ENCODE measurements around the gene PRKCA. TPM values are rescaled to one million over a fixed set of nuclear protein-coding genes. Genes with fewer than 3 reads are reported as not detected.
"Not testable (repeated sequence)": the region's sequence is repeated elsewhere in the genome, so short reads cannot be mapped to it uniquely, and the experiment has no call there.

Gene PRKCA
- total RNA-seq, 1 experiment from 2014 or later, result 21.8 TPM

DNA sequence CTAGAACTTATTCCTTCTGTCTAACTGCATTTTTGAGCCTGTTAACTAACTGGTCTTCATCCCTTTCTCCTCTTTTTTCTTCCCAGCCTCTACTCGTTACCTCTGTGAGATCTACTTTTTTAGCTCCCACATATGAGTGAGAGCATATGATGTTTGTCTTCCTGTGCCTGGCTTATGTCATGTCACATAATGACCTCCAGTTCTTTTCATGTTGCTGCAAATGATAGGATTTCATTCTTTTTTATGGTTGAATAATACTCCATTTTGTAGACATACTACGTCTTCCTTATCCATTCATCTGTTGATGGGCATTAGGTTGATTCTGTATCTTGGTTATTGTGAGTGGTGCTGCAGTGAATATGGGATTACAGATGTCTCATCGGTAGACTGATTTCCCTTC, 184.7 kb downstream of the PRKCA start:
- DNase-seq (ENCODE audit: low read depth), result no peak

DNA sequence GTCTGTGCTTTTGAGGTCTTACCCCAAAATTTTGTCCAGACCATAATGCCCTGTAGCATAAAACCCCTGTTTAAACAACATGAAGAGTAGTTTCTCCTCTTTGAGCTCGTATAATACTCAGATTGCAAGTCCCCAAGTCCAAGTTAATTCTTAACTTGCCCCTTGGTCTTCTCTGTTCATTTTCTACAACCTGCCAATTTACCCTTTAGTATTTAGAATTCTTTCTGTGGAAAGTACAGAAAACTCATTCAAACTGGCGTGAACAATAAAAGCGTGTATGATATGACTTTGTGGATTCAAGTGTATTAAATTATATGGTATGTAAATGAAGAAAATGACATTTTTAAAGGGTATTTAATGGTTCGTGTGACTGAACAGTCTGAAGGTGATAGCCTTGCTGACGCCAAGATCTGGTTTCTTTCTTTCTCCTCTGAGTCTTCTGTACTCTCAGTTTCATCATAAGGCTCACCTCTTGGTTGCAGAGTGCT, 185.6 kb downstream of the PRKCA start:
- no peak for DNase-seq (ENCODE audit: low read depth)

GRCh38 chr17:66488864-66489263, 186.5 kb downstream of the PRKCA start:
- no peak for DNase-seq (ENCODE audit: low read depth)

- not testable (repeated sequence) for DNase-seq (ENCODE audit: low read depth)
Observed at GRCh38 chr17:66489576-66489975, 187.2 kb downstream of the PRKCA start.

DNA sequence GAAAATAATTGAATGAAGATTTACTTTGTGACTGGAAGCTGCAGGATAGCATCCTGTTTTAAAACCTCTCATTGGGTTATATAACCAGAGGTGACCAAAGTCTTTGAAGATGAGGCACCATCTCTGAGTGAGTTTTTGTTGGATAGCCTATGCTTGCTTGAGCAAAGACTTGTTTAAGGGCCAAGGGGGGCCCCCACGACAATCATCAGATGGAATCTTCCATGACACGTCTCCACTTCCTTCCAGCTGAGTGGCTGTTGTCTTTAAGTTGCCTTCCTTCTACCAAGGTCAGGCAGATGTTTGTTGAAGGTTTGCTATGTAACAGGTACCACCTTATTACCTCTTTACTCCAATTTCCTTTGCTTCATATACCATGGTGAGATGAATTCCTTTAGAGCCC, 188.8 kb downstream of the PRKCA start:
- no peak for DNase-seq (ENCODE audit: low read depth)

DNA sequence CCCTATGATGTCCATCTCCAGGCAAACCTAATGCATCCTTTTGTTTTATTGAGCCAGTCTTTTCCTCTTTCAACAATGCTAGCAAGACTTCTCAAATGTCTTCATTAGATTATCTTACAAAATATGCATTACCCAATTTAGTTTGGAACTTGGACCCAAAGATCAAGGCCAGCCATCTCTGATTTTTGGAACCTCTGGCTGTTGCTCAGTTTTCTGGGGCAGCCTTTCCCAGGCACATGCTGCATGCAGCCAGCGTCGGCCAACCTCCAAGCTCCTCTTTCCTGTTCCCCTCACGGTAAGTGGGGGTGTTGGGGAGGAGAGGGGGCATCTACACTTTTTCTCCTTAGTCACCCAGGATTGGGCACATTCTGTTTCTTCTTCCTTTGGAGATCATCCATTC, 189.3 kb downstream of the PRKCA start:
- no peak for DNase-seq (ENCODE audit: low read depth)

- no peak for DNase-seq (ENCODE audit: low read depth)
Observed at GRCh38 chr17:66492080-66492479, 189.7 kb downstream of the PRKCA start.

DNA sequence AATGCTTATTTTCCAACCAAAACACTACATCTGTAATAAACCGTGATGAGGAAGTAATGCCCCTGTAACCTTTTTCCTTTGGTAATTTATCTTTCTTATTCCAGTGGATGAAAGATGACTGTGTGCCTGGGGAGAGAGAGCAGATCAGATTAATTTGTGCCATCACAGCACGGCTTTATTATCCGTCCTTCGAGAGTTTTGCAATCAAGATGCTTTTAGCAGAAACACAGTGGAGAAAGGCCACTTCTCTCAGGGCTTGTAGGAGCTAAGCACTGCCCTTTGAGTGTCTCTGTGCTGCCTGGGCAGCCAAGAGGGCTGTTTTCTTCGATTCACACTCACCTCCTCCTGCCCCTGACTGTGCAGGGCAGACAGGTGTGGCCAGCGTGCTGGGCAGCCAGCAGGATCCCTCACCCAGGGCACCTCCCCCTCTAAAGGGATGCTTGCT, 190.2 kb downstream of the PRKCA start:
- no peak for DNase-seq (ENCODE audit: low read depth)

DNA sequence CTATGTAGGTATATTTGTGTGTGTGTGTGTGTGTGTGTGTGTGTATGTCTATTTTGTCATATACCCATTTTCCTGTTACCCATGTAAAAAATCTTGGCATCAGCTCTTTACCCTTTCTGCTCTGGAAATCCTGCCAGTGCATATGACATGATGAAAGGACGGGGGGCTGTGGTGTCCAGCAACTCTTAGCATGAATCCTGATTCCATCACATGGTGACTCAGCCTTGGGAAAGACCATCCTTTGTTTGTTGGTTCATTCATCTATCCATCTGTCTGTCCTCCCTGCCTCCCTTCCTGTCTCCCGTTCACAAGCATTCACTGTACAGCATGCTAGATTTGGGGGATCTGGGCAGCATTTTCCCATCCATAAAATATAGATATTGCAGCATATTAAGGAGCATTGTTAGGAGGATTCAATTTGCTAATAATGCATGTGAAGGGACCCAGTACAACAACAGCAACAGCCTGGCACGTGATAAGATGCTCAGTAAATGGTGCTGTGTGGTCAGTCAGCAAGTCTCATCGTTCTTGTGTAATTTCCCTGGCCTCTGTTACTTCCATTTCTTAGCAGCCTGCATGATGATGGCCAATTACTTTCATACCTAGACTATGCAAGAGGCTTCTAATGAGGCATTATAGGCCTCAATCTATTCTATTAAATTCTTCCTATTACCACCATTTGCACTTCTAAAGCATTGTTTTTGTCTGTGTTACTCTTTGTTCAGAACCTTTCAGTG, 191.0 kb downstream of the PRKCA start:
- peak; percentile 73 for DNase-seq (ENCODE audit: low read depth)

DNA sequence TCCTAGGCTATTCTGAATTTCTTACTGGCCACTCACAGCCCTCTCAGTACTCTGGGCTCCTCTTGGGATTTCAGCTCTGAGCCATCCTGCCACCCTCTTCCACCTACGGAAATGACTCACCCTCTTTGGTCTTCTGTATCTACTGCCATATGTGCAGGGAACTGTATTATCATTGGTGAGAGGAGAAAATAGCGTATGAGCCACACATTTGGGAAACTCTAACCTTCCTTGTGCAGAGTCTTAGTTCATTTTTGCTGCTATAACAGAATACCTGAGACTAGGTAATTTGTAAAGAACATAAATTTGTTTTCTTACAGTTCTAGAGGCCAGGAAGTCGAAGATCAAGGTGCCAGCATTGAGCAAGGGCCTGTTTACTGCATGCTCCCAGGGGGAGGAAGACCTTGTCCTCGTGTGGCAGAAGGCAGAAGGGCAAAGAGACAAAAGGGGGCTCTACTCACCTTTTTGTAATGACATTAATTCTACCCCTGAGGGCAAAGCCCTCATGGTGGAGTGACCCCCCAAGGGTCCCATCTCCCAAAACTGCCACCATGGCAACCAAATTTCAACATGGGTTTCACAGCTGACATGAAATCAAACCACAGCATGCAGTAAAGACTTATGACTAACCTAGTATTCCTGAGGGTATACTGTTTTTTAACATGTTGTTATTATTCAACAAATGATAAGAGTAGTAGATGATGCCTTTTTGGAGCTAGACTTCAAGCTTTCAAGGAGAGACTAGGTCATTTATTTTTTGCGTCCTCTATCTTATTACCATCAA, 191.8 kb downstream of the PRKCA start:
- DNase-seq (ENCODE audit: low read depth), result peak; percentile 92

GRCh38 chr17:66495035-66495434, 192.6 kb downstream of the PRKCA start:
- no peak for DNase-seq (ENCODE audit: low read depth)

DNA sequence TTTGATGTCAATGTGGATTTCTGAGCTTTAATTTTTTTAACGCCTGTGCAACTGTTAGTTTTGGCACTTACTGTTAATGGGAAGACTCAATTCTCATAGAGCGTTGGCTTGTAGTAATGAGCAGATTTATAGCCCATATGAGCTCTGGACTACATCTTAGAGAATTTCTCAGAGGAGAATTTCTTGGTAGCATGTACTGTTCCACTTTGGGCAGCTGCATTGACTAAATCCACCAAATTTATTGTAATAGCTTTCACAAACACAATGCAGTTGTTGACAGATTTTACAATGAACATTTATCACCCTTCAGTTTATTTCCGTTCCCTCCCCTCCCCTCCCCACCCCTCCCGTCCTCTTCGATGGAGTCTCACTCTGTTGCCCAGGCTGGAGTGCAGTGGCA, 193.9 kb downstream of the PRKCA start:
- DNase-seq (ENCODE audit: low read depth), result no peak

- DNase-seq (ENCODE audit: low read depth), result no peak
Observed at GRCh38 chr17:66498580-66498979, 196.2 kb downstream of the PRKCA start.

GRCh38 chr17:66506641-66507040, 204.2 kb downstream of the PRKCA start:
- DNase-seq (ENCODE audit: low read depth), result no peak

GRCh38 chr17:66507103-66507923, 204.9 kb downstream of the PRKCA start:
- peak; percentile 63 for DNase-seq (ENCODE audit: low read depth)

- DNase-seq (ENCODE audit: low read depth), result peak; percentile 37
Observed at GRCh38 chr17:66507982-66508760, 205.8 kb downstream of the PRKCA start.

DNA sequence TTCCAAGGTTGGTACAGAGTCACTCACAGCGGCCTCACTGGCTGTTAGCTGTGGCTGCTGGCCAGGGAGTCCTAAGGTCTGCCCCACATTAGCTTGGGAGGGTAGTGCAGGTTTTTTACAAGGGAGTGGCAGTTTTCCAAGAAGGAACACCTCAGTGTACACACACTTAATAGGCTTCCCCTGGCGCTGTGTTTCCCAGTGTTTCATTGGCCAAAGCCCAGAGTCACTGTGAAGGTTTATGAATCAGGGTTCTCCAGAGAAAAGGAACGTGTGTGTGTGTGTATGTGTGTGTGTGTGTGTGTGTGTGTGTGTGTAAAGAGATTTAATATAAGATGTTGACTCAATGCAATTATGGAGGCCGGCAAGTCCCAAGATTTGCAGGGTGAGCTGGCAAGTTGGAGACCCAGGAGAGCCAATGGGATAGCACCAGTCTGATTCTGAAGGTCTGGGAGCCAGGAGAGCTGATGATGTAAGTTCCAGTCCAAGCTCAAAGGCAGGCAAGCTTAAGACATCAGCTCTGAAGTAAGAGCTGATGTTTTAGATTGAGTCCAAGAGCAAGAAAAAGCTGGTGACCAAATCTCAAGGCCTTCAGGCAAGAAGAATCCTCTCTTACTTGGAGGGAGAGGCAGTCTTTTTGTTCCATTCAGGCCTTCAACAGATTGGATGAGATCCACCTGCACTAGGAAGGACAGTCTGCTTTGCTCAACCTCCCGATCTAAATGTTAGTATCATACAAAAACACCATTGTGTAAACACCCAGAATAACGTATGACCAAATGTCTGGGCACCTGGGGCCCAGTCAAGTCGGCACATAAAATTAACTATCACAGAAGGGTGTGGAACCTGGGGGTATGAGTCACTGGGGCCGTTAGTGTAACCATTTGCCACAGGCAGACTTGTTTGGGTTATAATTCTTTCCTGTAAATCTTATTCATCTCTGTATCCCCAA, 206.8 kb downstream of the PRKCA start:
- peak; percentile 91 for DNase-seq (ENCODE audit: low read depth)

- peak; percentile 15 for DNase-seq (ENCODE audit: low read depth)
Observed at GRCh38 chr17:66509926-66510325, 207.5 kb downstream of the PRKCA start.

GRCh38 chr17:66511135-66511534, 208.7 kb downstream of the PRKCA start:
- DNase-seq (ENCODE audit: low read depth), result no peak

DNA sequence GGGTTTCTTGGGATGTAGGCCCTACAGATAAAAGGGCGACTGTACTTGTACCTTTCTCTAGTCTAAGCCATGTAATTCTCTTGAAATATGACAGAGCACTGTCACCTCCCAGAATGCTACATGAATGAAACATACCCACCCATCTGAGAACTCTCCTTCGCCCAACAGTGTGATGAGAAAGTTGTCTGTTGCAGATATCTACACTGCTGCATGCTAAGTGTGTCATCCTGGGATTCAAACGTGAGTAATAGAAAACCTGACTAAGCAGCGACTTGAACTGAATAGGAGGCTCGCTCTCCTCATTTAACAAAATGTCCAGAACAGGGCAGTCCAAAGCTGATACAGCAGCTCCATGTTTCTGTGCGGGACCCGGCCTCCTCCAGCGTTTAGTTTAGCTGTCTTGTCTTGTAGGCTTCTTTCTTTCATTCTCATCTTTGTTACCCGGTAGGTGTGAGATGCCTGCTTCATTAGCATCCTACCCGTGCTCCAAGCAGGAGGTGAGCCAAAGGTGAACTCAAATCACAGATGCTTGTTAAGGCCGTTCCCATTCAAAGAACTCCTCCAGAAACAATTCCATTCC, 211.9 kb downstream of the PRKCA start:
- peak; percentile 36 for DNase-seq (ENCODE audit: low read depth)
